NCI-H1048 (cell line): ENCODE measurements around the gene RNF130.
"Not testable (repeated sequence)": the region's sequence is repeated elsewhere in the genome, so short reads cannot be mapped to it uniquely, and the experiment has no call there.

ENCODE experiments used
- DNase-seq: peaks from one replicate; lab custom pipeline; 2025; lab: John Stamatoyannopoulos, UW

RNF130 gene

DNA sequence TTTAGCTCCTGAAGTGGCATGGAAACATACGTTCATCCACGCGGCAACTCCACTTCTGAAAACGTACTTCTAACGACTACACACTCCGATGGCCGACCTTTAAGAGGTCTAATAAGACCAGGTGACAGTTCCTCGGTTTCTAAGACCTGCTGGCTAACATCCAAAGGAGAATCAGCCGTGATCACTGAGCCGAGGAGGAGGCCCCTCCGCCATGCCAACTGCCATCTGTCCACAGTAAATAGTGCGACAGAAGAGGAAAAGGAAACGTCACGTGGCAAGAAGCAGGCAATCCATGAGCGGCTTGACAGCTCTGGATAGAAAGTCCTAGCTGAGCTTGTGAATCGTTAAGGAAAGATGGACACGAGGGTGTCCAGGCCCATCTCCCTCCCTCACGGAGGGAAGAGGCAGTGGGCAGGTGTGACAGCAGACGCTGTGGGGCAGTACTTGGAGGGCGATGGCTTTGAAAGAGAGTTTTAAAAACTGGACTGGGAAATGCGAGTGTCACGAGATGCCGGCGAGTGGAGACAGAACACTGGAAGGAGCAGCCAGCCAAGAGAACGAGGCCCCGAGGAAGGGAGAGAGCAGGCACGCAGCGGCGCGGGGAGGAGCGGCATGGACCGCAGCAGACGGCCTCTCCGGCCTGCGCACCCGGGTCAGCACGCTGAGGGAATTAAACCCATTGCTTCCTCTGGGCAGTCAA, 97.2 kb downstream of the RNF130 start:
- DNase-seq: no peak

- DNase-seq: no peak
Observed at GRCh38 chr5:179973391-179973790, 98.2 kb downstream of the RNF130 start.

DNA sequence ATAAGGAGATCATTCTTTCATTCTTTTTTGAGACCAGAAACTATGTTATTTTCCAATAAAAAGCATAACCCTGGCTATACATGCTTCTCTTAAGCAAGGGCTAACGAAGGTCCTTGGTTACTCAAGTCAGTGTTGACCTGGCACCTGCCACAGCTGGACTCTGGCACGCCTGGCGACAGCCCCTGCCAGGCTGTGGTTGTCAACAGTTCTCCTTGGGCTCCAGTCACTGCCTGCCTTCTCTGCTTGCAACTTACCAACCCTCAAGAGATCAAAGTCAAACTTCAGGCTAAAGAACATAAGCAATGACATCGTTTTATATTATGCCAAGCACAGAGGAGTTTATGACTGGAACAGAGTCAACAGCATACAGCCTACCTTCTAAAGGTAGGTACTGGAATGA, 102.4 kb downstream of the RNF130 start:
- no peak for DNase-seq

GRCh38 chr5:179967489-179967888, 104.1 kb downstream of the RNF130 start:
- DNase-seq: no peak

- no peak for DNase-seq
Observed at GRCh38 chr5:179964015-179964414, 107.5 kb downstream of the RNF130 start.

DNA sequence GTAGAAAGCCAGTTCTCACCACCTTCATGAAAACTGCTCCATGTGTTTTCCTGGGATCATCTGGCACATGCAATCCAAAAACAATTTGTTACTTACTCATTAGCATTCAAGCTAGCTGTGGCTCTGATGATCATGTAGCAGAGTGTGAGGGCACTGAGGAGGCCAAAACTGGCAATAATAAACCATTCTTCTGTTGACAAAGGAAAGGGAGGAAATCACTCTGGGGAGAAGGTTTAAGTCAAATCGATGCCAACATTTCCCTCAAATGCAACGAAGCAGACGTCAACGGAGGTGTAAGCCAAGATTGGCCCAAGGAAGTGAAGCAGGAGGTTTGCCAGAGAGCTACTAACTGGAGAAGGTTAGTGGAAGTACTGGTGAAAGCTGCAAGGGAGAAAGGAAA, 108.2 kb downstream of the RNF130 start:
- no peak for DNase-seq

GRCh38 chr5:179960204-179960831, 111.2 kb downstream of the RNF130 start:
- no peak for DNase-seq

- no peak for DNase-seq
Observed at GRCh38 chr5:179959641-179960040, 111.9 kb downstream of the RNF130 start.

DNA sequence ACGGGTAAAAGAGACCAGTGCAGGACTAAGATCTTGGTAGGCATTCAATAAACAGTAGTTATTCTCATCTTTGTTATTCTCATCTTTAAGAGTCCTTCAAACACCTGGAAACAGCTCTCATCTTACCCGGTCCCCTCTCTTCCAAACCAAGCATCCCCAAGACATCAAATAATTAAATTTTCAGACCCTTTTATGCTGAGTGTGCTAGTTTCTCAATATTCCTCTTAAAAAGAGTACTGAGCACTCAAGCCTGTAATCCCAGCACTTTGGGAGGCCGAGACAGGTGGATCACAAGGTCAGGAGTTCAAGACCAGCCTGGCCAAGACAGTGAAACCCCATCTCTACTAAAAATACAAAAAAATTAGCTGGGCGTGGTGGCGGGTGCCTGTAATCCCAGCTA, 112.4 kb downstream of the RNF130 start:
- not testable (repeated sequence) for DNase-seq

GRCh38 chr5:179955630-179956029, 115.9 kb downstream of the RNF130 start:
- no peak for DNase-seq

DNA sequence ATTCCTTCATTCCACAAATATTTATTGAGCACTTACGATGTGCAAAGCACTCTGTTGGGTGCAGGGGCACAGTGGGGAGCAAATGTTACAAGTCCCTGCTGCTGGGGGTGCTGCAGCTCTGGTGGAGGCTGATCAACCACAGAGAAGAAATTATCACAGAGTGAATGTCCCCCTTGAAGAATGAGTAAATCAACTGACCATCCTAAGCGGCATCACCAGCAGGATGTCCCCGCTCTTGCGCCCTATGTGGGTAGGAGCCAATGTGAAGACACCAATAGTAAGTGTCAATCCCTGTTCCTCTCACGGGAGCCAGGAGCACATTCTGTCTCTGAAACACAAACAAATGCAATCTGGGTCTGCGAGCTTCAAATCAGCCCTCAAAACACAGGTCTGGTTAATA, 116.5 kb downstream of the RNF130 start:
- DNase-seq: no peak

DNA sequence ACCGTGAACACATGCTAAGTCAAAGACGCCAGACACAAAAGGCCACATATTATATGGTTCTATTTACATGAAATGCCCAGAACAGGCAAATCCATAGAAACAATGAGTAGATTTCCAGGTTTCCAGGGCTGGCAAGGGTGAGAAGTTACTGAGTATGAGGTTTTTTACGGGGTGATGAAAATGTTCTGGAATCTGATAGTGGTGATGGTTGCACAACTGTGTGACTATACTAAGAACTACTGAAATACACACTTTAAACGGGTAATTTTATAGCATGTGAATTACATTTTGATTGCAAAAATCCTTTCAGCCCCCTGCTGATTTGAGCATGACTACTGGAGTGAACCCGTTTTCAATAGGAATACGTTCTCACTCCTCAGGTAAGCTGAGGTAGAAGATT, 117.1 kb downstream of the RNF130 start:
- DNase-seq: no peak

GRCh38 chr5:179953987-179954386, 117.6 kb downstream of the RNF130 start:
- no peak for DNase-seq

DNA sequence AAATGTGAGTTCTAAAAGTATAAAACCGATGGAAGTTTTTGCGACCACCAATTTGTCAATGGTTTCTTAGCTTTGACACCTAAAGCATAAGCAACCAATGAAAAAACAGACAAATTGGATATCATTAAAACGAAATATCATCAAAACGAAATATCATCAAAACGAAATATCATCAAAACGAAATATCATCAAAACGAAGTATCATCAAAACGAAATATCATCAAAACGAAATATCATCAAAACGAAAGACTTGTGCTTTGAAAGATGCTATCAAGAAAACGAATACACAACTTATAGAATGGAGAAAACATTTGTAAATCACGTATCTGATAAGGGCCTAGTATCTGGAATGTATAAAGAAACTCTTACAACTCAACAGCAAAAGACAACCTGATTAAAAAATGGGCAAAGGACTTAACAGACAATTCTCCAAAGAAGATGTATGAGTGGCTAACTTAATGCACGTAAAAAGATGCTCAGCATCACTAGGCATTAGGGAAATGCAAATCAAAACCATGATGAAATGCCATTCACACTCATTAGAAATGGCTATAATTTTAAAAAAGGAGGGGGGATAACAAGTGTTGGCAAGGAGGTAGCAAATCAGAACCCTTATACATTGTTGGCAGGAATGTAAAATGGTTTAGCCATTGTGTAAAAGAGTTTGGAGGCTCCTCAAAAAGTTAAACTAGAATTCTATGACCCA, 134.4 kb downstream of the RNF130 start:
- DNase-seq: no peak

- DNase-seq: no peak
Observed at GRCh38 chr5:179930788-179931473, 140.6 kb downstream of the RNF130 start.

- no peak for DNase-seq
Observed at GRCh38 chr5:179927824-179928223, 143.7 kb downstream of the RNF130 start.

DNA sequence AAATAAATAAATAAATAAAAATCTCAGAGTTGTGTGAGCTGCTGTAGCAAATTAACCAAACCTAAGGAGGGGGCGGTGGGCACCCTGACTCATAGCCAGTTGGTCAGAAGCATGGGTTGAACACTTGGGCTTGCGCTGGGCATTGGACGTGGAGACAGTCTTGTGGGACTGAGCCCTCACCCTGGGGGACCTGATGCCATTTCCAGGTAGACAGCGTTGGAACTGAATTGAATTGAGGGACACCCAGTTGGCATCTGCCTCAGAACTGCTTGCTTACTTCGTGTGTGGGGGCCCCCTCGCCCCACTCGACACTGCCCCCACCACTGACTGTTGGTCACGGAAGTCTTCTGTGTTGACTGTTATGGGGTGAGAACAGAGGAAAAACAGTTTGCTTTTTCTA, 144.9 kb downstream of the RNF130 start:
- no peak for DNase-seq

GRCh38 chr5:179923436-179923835, 148.1 kb downstream of the RNF130 start:
- DNase-seq: no peak

DNA sequence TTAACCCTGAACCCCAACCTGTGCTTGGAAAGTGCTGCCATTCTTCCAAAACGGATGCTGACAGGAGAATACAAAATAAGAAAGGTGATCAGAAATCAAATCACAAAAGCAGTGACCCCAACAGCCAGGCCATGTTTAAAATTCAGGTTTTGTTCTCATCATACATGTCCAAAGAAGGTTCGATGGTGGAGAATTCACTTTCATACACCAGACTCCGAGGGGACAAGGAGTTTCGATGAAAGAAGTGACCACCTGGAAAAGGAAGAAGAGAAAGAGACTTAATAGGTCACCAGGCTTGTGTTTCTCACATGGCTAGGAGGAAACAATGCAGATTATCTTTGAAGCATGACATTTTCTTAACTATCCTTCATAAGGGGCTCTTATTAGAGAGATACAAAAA, 151.4 kb downstream of the RNF130 start:
- DNase-seq: no peak

- no peak for DNase-seq
Observed at GRCh38 chr5:179919487-179920060, 152.0 kb downstream of the RNF130 start.

GRCh38 chr5:179918742-179919486, 152.6 kb downstream of the RNF130 start:
- DNase-seq: no peak

DNA sequence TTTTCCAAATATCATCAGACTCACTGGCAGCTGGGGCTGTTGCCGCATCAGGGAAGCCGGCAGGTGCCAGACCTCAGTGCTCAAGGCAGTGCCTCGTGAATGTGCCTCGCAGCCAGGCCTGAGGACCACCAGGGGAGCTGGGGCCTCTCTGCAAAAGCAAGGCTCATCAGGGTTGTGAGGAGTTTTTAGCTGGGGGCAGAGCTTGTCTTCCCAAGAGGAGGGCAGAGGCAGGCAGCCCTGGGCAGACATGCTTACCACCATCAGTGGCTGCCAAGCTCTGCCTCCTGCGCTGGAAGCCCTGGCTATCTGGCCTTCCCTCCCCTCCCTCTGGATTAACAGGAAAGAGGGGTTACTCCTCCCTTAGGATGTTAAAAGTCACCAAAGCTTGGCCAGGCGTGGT, 155.0 kb downstream of the RNF130 start:
- no peak for DNase-seq
